HCT116 (cell line): ENCODE measurements around the gene ATL1. TPM values are rescaled to one million over a fixed set of nuclear protein-coding genes. Genes with fewer than 3 reads are reported as not detected.

Experiments used
- ATAC-seq: fragments of 200-7000 bp; cut with Tn5 transposase; 2 replicates; pipeline ENCODE4 v1.9.1; 2020; ENCODE audit warnings: mild to moderate bottlenecking, moderate library complexity
- BruUV-seq: library from RNA; stranded (reverse); fragments of 400-500 nt; replicated peaks from 2 replicates; lab custom pipeline; 2021; lab: Mats Ljungman, UMichigan
- CTCF ChIA-PET: fragments of 300-600 bp; sonication (Branson Sonifier 250); formaldehyde crosslinking; loops from one replicate; lab custom pipeline; 2021; ENCODE audit warnings: antibody characterized with exemption; lab: Charles Lee
- POLR2A ChIA-PET: fragments of 300-600, 350-600 bp; sonication (Branson Sonifier 250); formaldehyde crosslinking; loops from one replicate; lab custom pipeline; 2021; ENCODE audit warnings: antibody characterized with exemption; lab: Charles Lee
- RAD21 ChIA-PET, 2 experiments: fragments of 300-600 bp; sonication (Branson Sonifier 250); formaldehyde crosslinking; loops; one replicate each; lab custom pipeline; 2023; ENCODE audit warnings: low total read pairs in 2 of 2; ENCODE audit not compliant: uncharacterized antibody in 2 of 2, unreplicated experiment in 2 of 2, low non-redundant PET in 1 of 2; lab: Charles Lee
- DNase-seq: peaks from one replicate; pipeline ENCODE4 v3.0.0-alpha.2; 2010; ENCODE audit warnings: low read depth, low spot score
- H2AFZ ChIP-seq: fragments of 200-600 bp; shearing (Covaris generic), sonication (generic); 2 replicates; pipeline ENCODE4 v1.6.1; 2017; ENCODE audit warnings: low read depth, mixed run types, mixed read lengths, antibody characterized with exemption, low read length; ENCODE audit not compliant: poor library complexity, severe bottlenecking
- H3K27ac ChIP-seq: 2 replicates; pipeline ENCODE4 v1.5.1; 2012; ENCODE audit warnings: low read depth, low read length
- H3K27me3 ChIP-seq: fragments of 200-600 bp; sonication (generic); 2 replicates; pipeline ENCODE4 v1.6.1; 2016; ENCODE audit warnings: mixed run types, low read length, mixed read lengths; ENCODE audit not compliant: insufficient read depth
- H3K36me3 ChIP-seq, 2 experiments: fragments of 200-500 bp in 1 of 2; fragments of 200-600 bp in 1 of 2; sonication (Bioruptor generic) in 1 of 2; sonication (generic) in 1 of 2; 2 replicates each; pipeline versions ENCODE4 v1.5.1 to v1.6.1; 2014 to 2016; ENCODE audit warnings: low read length in 2 of 2, inconsistent platforms in 1 of 2, mixed read lengths in 1 of 2, mixed run types in 1 of 2; ENCODE audit not compliant: insufficient read depth in 2 of 2, control insufficient read depth in 1 of 2
- H3K4me1 ChIP-seq, 2 experiments: fragments of 200-600 bp in 1 of 2; sonication (generic) in 1 of 2; 2 replicates each; pipeline versions ENCODE4 v1.5.1 to v1.6.1; 2012 to 2017; ENCODE audit warnings: low read length in 2 of 2, inconsistent platforms in 1 of 2, mild to moderate bottlenecking in 1 of 2, mixed read lengths in 1 of 2, mixed run types in 1 of 2, moderate library complexity in 1 of 2; ENCODE audit not compliant: insufficient read depth in 2 of 2, control insufficient read depth in 1 of 2
- H3K4me2 ChIP-seq: fragments of 200-600 bp; sonication (generic); 2 replicates; pipeline ENCODE4 v1.6.1; 2017; ENCODE audit warnings: mixed run types, low read length, mixed read lengths
- H3K4me3 ChIP-seq, 2 experiments: fragments of 200-600 bp in 1 of 2; sonication (generic) in 1 of 2; replicated peaks in 1 of 2; 2 replicates each; pipeline ENCODE4 v1.5.1; 2011 to 2016; ENCODE audit warnings: low read length in 2 of 2, control low read depth in 1 of 2, low read depth in 1 of 2, mild to moderate bottlenecking in 1 of 2, mixed read lengths in 1 of 2, mixed run types in 1 of 2
- H3K79me2 ChIP-seq: fragments of 200-600 bp; sonication (generic); 2 replicates; pipeline ENCODE4 v1.6.1; 2017; ENCODE audit warnings: mild to moderate bottlenecking, mixed run types, low read length, moderate library complexity, mixed read lengths; ENCODE audit not compliant: insufficient read depth
- H3K9ac ChIP-seq: fragments of 200-600 bp; sonication (generic); 2 replicates; pipeline ENCODE4 v1.6.1; 2016; ENCODE audit warnings: low read length, mixed read lengths
- H3K9me2 ChIP-seq: fragments of 200-600 bp; sonication (generic), shearing (Covaris generic); 2 replicates; pipeline ENCODE4 v1.6.1; 2017; ENCODE audit warnings: mixed run types, mild to moderate bottlenecking, moderate library complexity; ENCODE audit not compliant: insufficient read depth
- H3K9me3 ChIP-seq, 2 experiments: fragments of 200-500 bp in 1 of 2; fragments of 200-600 bp in 1 of 2; sonication (Bioruptor generic) in 1 of 2; sonication (generic) in 1 of 2; 2 replicates each; pipeline ENCODE4 v1.6.1; 2014 to 2017; ENCODE audit warnings: low read length in 2 of 2, mixed read lengths in 2 of 2, inconsistent platforms in 1 of 2, low read depth in 1 of 2, mild to moderate bottlenecking in 1 of 2, mixed run types in 1 of 2, moderate library complexity in 1 of 2; ENCODE audit not compliant: control insufficient read depth in 1 of 2, insufficient read depth in 1 of 2
- H4K20me1 ChIP-seq: fragments of 200-600 bp; sonication (generic), shearing (Covaris generic); 2 replicates; pipeline ENCODE4 v1.6.1; 2017; ENCODE audit warnings: mixed run types, mild to moderate bottlenecking, moderate library complexity; ENCODE audit not compliant: insufficient read depth
- CBX3 ChIP-seq: IDR thresholded peaks from 2 replicates; pipeline ENCODE4 v1.6.1; 2012; ENCODE audit warnings: low read depth
- CEBPB ChIP-seq: IDR thresholded peaks from 2 replicates; pipeline ENCODE4 v1.6.1; 2012; ENCODE audit warnings: low read depth
- CTCF ChIP-seq, 3 experiments: fragments of 200-600 bp in 1 of 3; sonication (generic) in 1 of 3; IDR thresholded peaks in 2 of 3; conservative IDR thresholded peaks in 1 of 3; 2 replicates each; pipeline ENCODE4 v1.5.1; 2012 to 2017; ENCODE audit warnings: low read depth in 2 of 3, low read length in 2 of 3, antibody characterized with exemption in 1 of 3, borderline replicate concordance in 1 of 3, control low read depth in 1 of 3, mild to moderate bottlenecking in 1 of 3, mixed read lengths in 1 of 3, mixed run types in 1 of 3, moderate library complexity in 1 of 3; ENCODE audit not compliant: insufficient read depth in 1 of 3
- EGR1 ChIP-seq: IDR thresholded peaks from 2 replicates; pipeline ENCODE4 v1.6.1; 2012; ENCODE audit warnings: low read depth
- ELF1 ChIP-seq: IDR thresholded peaks from 2 replicates; pipeline ENCODE4 v1.6.1; 2012; ENCODE audit warnings: low read depth, borderline replicate concordance
- POLR2AphosphoS5 ChIP-seq: IDR thresholded peaks from 2 replicates; pipeline ENCODE4 v1.6.1; 2011; ENCODE audit warnings: mild to moderate bottlenecking, low read depth, low read length, moderate library complexity
- RAD21 ChIP-seq: IDR thresholded peaks from 2 replicates; pipeline ENCODE4 v1.6.1; 2012; ENCODE audit warnings: low read depth, mild to moderate bottlenecking
- REST ChIP-seq: IDR thresholded peaks from 2 replicates; pipeline ENCODE4 v1.6.1; 2012; ENCODE audit warnings: low read depth
- SIN3A ChIP-seq: IDR thresholded peaks from 2 replicates; pipeline ENCODE4 v1.6.1; 2012; ENCODE audit warnings: low read depth
- YY1 ChIP-seq: IDR thresholded peaks from 2 replicates; pipeline ENCODE4 v1.6.1; 2011; ENCODE audit warnings: low read length, low read depth, moderate library complexity, mild to moderate bottlenecking; ENCODE audit not compliant: insufficient replicate concordance; ENCODE audit errors: extremely low read depth
- ZFX ChIP-seq: fragments of 450-650 bp; IDR thresholded peaks from 2 replicates; pipeline ENCODE4 v1.6.1; 2017
- intact Hi-C: fragments of 100-400 bp; cut with micrococcal nuclease; formaldehyde crosslinking; loops from 2 replicates; pipeline ENCODE4 v1.10.0; 2022
- total RNA-seq: library from RNA; stranded (reverse); gene quantifications from one replicate; pipeline ENCODE4 v1.2.1, GENCODE V29; 2021; ENCODE audit not compliant: unreplicated experiment

Gene ATL1
- total RNA-seq, 1 experiment from 2014 or later, result 1.4 TPM

GRCh38 chr14:50603565-50603964 lies 43.6 kb downstream of the ATL1 start:
- Histone ChIP-seq H3K4me2 (no peak overlapping the region), H3K36me3 (no peaks in the 10 kb centered on the region), H3K9ac (no peak overlapping the region), H3K9me3 (no peaks in the 10 kb centered on the region), H3K9me2 (no peaks in the 10 kb centered on the region), H3K27me3 (no peaks in the 10 kb centered on the region), H3K27ac (no peak overlapping the region), H3K4me1 (peaks cover 16 to 19% of the 10 kb centered on the region in 2 experiments), H3K4me3 (no peak overlapping the region), H2AFZ (no peak overlapping the region), H3K79me2 (no peaks in the 10 kb centered on the region), H4K20me1 (no peaks in the 10 kb centered on the region)
- DNase-seq, result no peak
- CTCF ChIA-PET, result no interaction called here
- intact Hi-C loops, result no loop called here
- ATAC-seq, result no peak
- TF ChIP-seq CEBPB (no peak), EGR1 (no peak), RAD21 (no peak)
- POLR2A ChIA-PET, result no interaction called here
- no TSS peak for BruUV-seq
- RAD21 ChIA-PET, result no interaction called here

GRCh38 chr14:50605766-50606165 lies 45.8 kb downstream of the ATL1 start:
- intact Hi-C loops, result no loop called here
- ChIA-PET POLR2A (no interaction called here), RAD21 (no interaction called here), CTCF (interaction anchor here (1.1 kb wide), 1 partner anchor 9 kb away, joined by 3 read pairs; no protein-coding TSS in a partner anchor)
- H3K9me2 ChIP-seq, result no peaks in the 10 kb centered on the region
- no TSS peak for BruUV-seq
- DNase-seq (no peak), ATAC-seq (no peak)
- H3K36me3 ChIP-seq, result no peaks in the 10 kb centered on the region
- no peak overlapping the region for H3K9ac ChIP-seq
- no peaks in the 10 kb centered on the region for H4K20me1 ChIP-seq
- H3K27me3 ChIP-seq, result no peaks in the 10 kb centered on the region
- H2AFZ ChIP-seq, result no peak overlapping the region
- TF ChIP-seq CBX3, result no peak
- TF ChIP-seq YY1, result no peak
- no peak for TF ChIP-seq ZFX
- no peak for TF ChIP-seq SIN3A
- no peak for TF ChIP-seq REST
- TF ChIP-seq ELF1, result no peak
- no peak for TF ChIP-seq POLR2AphosphoS5
- no peak for TF ChIP-seq RAD21
- TF ChIP-seq CEBPB, result no peak
- no peak for TF ChIP-seq CTCF (IDR thresholded peaks at IDR 0.05 in 2 of 3, conservative IDR thresholded peaks at IDR 0.05 in 1 of 3; ENCODE audit: borderline replicate concordance in 1 of 3, insufficient read depth in 1 of 3, low read depth in 2 of 3, low read length in 2 of 3)
- H3K4me3 ChIP-seq, result no peak overlapping the region
- H3K79me2 ChIP-seq, result no peaks in the 10 kb centered on the region
- no peaks in the 10 kb centered on the region for H3K9me3 ChIP-seq
- peaks cover 7 to 12% of the 10 kb centered on the region in 2 experiments for H3K4me1 ChIP-seq
- no peak overlapping the region for H3K27ac ChIP-seq
- no peak overlapping the region for H3K4me2 ChIP-seq
